ENCODE measurements around the gene DMAC2L. TPM values are rescaled to one million over a fixed set of nuclear protein-coding genes. Genes with fewer than 3 reads are reported as not detected.

DMAC2L gene
- total and polyA plus RNA-seq, 2 donors (not counting 1 experiment from before 2014, with no cell fraction given), result 19.0 to 40.0 TPM

- no peak for ATAC-seq (ENCODE audit: low read depth)
- Histone ChIP-seq H3K4me1 (ENCODE audit: control insufficient read depth in 2 of 2, insufficient read depth in 2 of 2, low read length in 2 of 2) (peaks cover 21 to 33% of the 10 kb centered on the region in 2 donors), H3K27ac (ENCODE audit: low read length in 2 of 2) (no peak overlapping the region), H3K79me2 (ENCODE audit: control insufficient read depth, insufficient read depth, low read length) (no peaks in the 10 kb centered on the region), H3K9ac (ENCODE audit: low read length) (no peak overlapping the region), H3K27me3 (replicated peaks in 1 of 4; ENCODE audit: control extremely low read depth in 1 of 4, control insufficient read depth in 3 of 4, insufficient read depth in 4 of 4, low read length in 3 of 4) (no peaks in the 10 kb centered on the region), H3K9me3 (ENCODE audit: control extremely low read depth in 1 of 3, control insufficient read depth in 2 of 3, insufficient read depth in 1 of 3, low read length in 2 of 3) (peaks cover 0 to 4% (median 0%) of the 10 kb centered on the region in 3 donors), H3K4me2 (replicated peaks; ENCODE audit: low read depth, low read length, poor library complexity, severe bottlenecking) (no peak overlapping the region), H3K4me3 (ENCODE audit: control extremely low read depth in 1 of 5, extremely low read depth in 1 of 5, insufficient read depth in 1 of 5, low read depth in 2 of 5, low read length in 4 of 5) (no peak overlapping the region), H4K20me1 (ENCODE audit: control insufficient read depth, insufficient read depth, low read length, poor library complexity, severe bottlenecking) (no peaks in the 10 kb centered on the region), H3K36me3 (replicated peaks in 1 of 2; ENCODE audit: control extremely low read depth in 1 of 2, control insufficient read depth in 1 of 2, extremely low read depth in 1 of 2, insufficient read depth in 2 of 2, low read length in 1 of 2) (no peaks in the 10 kb centered on the region), H2AFZ (ENCODE audit: insufficient read depth, low read depth, low read length, poor library complexity, severe bottlenecking) (no peak overlapping the region)
- H3K4me3 Mint-ChIP-seq, result no peak overlapping the region
- no peaks in the 10 kb centered on the region for H3K27me3 Mint-ChIP-seq
- peak overlapping the region; percentile 18 for H3K27ac Mint-ChIP-seq
- TF ChIP-seq EZH2 (IDR thresholded peaks at IDR 0.05; ENCODE audit: borderline replicate concordance, insufficient read depth, low read depth, low read length, poor library complexity, severe bottlenecking), result no peak
- TF ChIP-seq, protein P1, sequence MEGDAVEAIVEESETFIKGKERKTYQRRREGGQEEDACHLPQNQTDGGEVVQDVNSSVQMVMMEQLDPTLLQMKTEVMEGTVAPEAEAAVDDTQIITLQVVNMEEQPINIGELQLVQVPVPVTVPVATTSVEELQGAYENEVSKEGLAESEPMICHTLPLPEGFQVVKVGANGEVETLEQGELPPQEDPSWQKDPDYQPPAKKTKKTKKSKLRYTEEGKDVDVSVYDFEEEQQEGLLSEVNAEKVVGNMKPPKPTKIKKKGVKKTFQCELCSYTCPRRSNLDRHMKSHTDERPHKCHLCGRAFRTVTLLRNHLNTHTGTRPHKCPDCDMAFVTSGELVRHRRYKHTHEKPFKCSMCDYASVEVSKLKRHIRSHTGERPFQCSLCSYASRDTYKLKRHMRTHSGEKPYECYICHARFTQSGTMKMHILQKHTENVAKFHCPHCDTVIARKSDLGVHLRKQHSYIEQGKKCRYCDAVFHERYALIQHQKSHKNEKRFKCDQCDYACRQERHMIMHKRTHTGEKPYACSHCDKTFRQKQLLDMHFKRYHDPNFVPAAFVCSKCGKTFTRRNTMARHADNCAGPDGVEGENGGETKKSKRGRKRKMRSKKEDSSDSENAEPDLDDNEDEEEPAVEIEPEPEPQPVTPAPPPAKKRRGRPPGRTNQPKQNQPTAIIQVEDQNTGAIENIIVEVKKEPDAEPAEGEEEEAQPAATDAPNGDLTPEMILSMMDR (IDR thresholded peaks at IDR 0.05), result no peak
- intact Hi-C loops (cut with micrococcal nuclease), result no loop called here
- DNase-seq, result no peak
- peaks cover 40% of the 10 kb centered on the region for H3K4me1 Mint-ChIP-seq
- H3K9me3 Mint-ChIP-seq (ENCODE audit: insufficient read depth), result peaks cover 2% of the 10 kb centered on the region
- WGBS (ENCODE audit: insufficient coverage), result 100% methylated on average over 2 of the region's 3 CpGs
- ChIA-PET POLR2A (no interaction called here), CTCF (interaction anchor here (1.9 kb wide), 1 partner anchor 45 kb away, joined by 6 read pairs; no protein-coding TSS in a partner anchor)
Measured at GRCh38 chr14:50366115-50366514, 54.0 kb downstream of the DMAC2L start.

GRCh38 chr14:50366589-50366988 lies 54.5 kb downstream of the DMAC2L start:
- Histone ChIP-seq H4K20me1 (ENCODE audit: control insufficient read depth, insufficient read depth, low read length, poor library complexity, severe bottlenecking) (no peaks in the 10 kb centered on the region), H3K9me3 (ENCODE audit: control extremely low read depth in 1 of 3, control insufficient read depth in 2 of 3, insufficient read depth in 1 of 3, low read length in 2 of 3) (peaks cover 0 to 3% (median 0%) of the 10 kb centered on the region in 3 donors), H3K4me1 (ENCODE audit: control insufficient read depth in 2 of 2, insufficient read depth in 2 of 2, low read length in 2 of 2) (peaks cover 21 to 33% of the 10 kb centered on the region in 2 donors), H3K4me3 (ENCODE audit: control extremely low read depth in 1 of 5, extremely low read depth in 1 of 5, insufficient read depth in 1 of 5, low read depth in 2 of 5, low read length in 4 of 5) (no peak overlapping the region), H3K9ac (ENCODE audit: low read length) (no peak overlapping the region), H3K79me2 (ENCODE audit: control insufficient read depth, insufficient read depth, low read length) (no peaks in the 10 kb centered on the region), H3K27me3 (replicated peaks in 1 of 4; ENCODE audit: control extremely low read depth in 1 of 4, control insufficient read depth in 3 of 4, insufficient read depth in 4 of 4, low read length in 3 of 4) (no peaks in the 10 kb centered on the region), H3K4me2 (replicated peaks; ENCODE audit: low read depth, low read length, poor library complexity, severe bottlenecking) (no peak overlapping the region), H3K36me3 (replicated peaks in 1 of 2; ENCODE audit: control extremely low read depth in 1 of 2, control insufficient read depth in 1 of 2, extremely low read depth in 1 of 2, insufficient read depth in 2 of 2, low read length in 1 of 2) (no peaks in the 10 kb centered on the region), H2AFZ (ENCODE audit: insufficient read depth, low read depth, low read length, poor library complexity, severe bottlenecking) (peak overlapping the region; percentile 21), H3K27ac (ENCODE audit: low read length in 2 of 2) (no peak overlapping the region)
- H3K27me3 Mint-ChIP-seq, result no peaks in the 10 kb centered on the region
- peak overlapping the region; percentile 18 for H3K27ac Mint-ChIP-seq
- peaks cover 40% of the 10 kb centered on the region for H3K4me1 Mint-ChIP-seq
- ChIA-PET CTCF (interaction anchor here (1.9 kb wide), 1 partner anchor 46 kb away, joined by 6 read pairs; no protein-coding TSS in a partner anchor), POLR2A (no interaction called here)
- WGBS (ENCODE audit: insufficient coverage), result 95% methylated on average over 4 of the region's 4 CpGs
- H3K9me3 Mint-ChIP-seq (ENCODE audit: insufficient read depth), result peaks cover 2% of the 10 kb centered on the region
- intact Hi-C loops (cut with micrococcal nuclease), result no loop called here
- DNase-seq, result no peak
- ATAC-seq (ENCODE audit: low read depth), result no peak
- no peak for TF ChIP-seq EZH2 (IDR thresholded peaks at IDR 0.05; ENCODE audit: borderline replicate concordance, insufficient read depth, low read depth, low read length, poor library complexity, severe bottlenecking)
- TF ChIP-seq, protein P1 (IDR thresholded peaks at IDR 0.05), result no peak
- no peak overlapping the region for H3K4me3 Mint-ChIP-seq
